Activated CD8-positive, alpha-beta memory T cell treated with anti-CD3 and anti-CD28 coated beads for 24 hours (primary cell): ENCODE data around the gene LEKR1.
"Not testable (repeated sequence)": the region's sequence is repeated elsewhere in the genome, so short reads cannot be mapped to it uniquely, and the experiment has no call there.

Source experiments
- DNase-seq: peaks from one replicate; pipeline ENCODE4 v3.0.0-alpha.2; 2020

LEKR1 gene

DNA sequence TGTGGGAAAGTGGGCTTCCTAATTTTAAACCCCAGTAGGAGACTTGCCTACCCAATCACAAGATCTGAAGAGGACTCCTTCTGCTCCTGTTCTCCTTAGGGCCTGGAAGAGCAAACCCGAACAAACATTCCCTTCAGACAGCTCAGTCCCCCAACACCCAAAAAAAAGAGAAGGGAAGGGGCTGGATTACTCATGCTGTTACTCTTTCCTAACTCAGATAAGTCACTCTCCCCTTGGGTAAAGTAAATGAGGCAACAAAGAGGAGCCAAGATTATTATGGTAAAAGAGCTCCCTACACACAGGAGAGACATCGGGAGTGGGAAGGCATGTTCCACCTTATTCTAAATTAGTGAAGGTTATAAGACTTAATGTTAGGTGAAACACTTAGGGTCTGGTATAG lies 18.1 kb upstream of the LEKR1 start:
- DNase-seq, result no peak

DNA sequence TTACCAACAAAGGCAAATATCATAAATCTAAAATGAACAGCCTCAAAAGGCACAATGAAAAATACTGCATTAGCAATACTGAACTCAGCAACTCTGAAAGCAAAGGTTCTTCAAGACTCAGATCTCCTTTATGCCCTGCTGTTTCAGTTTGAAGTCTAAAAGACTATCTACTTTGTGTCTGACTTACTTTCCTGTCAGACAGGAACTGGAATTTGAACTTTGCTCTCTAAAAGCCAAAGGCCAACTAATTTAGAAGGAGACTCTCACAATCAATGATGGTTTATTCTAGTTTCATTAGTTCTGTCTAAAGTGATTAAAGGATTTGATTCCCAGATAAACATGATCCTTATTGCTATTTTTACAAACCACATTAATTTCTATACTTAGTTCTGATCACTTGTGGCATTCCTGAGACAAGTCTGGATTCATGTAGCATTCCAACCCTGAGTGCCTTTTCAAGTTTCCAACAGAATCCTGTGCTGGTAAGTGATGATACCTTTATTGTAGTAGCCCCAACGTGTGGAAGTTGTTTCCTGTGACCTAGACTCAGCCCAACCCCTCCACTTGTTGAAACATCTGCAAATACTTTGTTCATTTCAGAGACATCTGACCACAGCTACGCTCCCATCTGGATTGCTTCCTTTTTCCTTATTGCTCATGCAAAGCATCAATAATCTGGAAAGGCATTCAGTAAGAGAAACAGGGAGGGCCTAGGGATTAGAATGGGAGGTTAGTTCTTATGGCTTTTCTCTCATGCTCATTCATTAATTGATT lies 14.9 kb upstream of the LEKR1 start:
- no peak for DNase-seq

DNA sequence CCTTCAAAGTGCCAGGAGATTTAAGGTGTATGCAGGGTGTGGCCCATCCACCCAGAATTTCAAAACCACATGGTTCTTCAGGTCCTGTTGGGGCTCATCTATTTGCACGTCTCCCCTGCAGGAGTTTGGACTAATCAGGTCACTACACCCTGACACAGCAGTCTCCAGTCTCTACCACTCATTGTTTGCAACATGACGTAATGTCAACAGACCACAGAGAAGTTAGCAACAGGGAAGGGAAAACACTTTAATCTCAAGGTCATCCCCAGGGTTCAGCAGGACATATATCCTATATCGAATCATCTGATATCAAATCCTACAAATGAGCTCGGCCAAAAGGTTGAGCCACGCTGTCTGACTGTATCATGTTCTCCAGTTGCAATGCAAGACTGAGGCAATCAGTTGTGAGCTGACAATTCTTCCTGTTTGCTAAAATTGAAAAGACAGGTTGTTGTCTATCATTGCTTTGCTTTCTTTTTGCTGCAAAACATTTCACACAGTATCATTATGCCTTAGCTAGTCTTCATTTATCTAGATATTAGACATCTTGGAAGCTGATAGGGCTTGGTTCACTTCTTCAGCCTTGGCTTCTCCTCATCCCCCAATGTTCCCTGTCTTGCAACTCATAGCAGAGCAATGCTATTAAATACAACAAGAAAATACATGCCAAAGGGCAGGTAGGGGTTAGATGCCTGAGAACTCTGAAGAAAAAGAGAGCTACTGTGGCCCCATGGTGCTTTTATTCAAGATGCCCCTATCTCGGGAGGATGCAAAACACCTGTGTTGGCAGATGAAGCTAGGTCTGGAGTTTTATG lies 13.4 kb upstream of the LEKR1 start:
- no peak for DNase-seq

DNA sequence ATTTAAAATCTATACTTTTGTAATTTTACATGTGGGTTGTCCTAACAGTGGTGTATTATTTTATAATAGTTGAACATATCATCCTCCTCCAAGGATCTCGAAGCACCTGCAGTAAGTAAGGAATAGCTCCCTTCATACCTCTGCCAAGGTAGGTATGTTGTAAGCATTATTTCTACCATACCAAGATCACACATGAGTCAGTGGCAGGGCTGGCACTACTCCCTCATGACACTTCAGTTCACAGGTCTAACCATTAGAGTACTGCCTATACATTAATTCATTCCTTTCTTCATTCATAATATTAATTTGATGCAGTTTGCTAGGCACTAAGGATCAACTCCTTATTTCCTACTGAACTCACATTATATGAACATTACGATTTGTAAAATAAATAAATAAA lies 11.9 kb upstream of the LEKR1 start:
- no peak for DNase-seq

DNA sequence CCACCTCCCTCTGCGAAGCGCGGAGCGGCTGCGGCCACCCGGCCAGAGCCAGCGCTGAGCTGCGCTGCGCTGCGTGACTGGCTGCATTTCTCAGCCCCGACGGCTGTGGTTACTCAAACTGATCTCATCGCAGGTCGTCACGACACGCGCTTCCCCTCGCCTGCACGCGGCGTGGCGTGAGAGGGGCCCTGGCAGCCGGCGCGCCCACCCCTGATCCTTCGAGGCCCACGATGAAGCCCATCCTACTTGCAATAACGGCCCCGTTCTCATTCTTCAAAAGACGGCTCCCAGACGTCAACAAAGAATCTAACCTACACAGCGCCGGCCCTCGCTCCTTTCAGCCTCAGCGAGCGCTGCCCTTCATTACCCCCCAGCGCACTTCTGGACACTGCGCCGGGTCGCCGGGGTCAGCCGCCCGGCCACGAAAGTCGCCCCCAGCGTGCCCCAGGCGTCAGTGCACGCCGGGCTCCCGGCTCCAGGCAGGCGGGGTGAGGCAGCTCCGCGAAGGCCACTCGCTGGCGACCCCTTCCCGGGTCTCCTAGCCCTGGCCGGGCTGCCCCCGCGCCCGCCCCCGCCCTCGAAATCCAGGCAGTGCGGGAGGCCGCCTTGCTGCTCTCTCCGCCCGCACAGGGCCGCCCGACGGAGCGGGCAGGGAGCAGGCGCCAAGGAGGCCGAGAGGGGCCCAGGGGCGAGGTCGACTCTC lies 9.9 kb upstream of the LEKR1 start:
- DNase-seq, result peak; percentile 83

DNA sequence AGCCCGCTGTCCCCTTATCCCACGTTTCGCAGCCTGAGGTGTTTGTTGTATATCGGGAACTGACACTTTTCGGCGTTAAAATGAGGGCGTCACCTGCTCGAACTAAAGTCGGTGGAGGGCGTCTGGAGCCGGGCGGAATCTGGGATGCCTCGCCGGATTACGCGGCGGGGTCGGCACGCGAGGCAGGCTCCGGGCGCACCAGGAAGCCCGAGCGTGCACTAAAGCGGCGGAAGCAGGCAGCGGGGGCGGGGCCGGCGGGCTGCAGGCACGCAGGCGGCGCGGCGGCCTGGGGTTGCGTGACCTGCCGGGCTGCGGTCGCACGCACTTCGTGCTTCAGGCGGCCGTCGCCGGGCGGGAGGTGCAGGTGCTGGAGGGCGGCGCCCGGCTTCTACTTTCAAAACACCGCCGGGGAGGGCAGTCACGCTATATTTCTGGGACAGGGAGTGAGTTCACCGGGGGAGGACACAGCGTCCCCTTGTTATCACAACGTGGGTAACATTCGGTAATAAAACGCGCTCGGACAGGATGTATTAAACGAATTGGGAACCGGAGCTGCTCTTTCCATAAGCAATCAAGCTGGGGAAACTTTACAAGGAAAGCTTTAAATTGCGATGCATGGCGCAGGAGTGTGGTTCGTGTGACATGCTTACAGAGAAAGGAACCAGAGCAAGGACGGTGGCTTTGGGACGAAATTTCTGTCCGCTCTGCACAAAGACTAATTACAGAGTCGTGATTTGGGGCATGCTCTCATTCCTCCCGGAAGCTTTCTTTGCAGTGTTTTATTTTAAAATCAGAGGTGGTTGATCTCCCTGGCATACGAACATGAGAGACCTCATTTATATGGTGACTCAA lies 9.1 kb upstream of the LEKR1 start:
- peak; percentile 96 for DNase-seq

DNA sequence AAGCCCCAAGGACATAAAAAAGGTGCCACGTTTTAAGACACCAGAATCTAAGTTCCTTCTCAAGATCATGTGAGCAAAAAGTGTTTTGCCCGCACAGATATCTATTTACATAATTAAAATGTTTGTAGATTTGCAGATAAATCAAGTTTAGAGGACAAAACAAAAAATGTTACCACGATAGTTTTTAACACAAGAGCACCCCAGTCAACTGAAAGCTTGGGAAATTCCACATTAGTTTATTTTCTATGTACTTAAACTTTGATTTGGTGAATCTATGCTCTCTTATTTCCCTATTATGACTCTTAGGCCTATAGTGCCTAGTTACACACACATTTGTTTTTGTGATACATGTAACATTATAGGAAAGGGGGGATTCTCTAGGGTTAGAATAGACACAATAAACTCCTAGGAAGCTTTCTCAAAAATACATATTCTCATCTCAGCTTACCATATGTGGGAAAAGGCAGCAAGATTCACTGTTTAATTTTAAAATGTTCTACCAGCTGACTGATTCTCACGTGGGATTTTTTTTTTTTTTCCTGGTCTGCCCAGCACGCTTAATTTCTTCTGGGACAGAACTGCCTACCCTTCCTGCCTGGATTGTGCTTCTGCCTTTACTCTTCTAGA lies 8.4 kb upstream of the LEKR1 start:
- no peak for DNase-seq

DNA sequence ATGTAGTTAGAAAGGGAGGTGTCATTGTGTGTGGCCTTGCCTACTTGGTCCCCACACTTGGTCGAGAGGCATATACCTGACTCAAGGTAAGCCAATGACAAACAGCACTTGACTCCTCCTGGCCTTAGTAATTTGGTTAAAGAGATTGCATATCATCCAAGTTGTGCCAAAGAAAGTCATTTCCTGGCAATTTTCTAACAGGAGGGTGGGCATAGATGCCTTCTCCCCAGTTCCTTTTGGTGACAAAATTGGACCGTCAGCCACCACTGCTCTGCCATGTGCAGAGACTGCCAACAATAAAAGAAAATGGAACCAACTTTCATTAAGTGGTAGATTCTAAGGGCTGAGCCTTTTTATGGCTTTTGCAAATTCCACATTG lies 7.9 kb upstream of the LEKR1 start:
- no peak for DNase-seq

DNA sequence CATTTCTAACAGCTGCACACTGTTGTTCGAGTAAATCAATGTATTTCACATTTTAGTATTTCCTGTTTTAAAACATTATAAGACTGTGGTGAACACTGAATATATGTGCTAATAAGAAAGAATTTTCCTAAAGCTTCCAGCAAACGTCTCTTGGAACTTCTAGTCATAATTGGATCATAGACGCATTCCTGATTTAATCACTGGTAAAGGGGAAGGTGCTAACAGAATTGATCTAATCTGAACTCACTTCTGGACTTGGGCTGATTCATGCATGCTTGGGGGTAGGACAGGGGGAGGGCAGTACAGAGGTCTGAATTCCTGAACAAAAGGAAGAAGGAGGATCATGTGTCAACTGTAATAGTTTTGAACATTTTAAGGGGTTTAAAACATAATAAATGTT lies 7.3 kb upstream of the LEKR1 start:
- DNase-seq, result no peak

DNA sequence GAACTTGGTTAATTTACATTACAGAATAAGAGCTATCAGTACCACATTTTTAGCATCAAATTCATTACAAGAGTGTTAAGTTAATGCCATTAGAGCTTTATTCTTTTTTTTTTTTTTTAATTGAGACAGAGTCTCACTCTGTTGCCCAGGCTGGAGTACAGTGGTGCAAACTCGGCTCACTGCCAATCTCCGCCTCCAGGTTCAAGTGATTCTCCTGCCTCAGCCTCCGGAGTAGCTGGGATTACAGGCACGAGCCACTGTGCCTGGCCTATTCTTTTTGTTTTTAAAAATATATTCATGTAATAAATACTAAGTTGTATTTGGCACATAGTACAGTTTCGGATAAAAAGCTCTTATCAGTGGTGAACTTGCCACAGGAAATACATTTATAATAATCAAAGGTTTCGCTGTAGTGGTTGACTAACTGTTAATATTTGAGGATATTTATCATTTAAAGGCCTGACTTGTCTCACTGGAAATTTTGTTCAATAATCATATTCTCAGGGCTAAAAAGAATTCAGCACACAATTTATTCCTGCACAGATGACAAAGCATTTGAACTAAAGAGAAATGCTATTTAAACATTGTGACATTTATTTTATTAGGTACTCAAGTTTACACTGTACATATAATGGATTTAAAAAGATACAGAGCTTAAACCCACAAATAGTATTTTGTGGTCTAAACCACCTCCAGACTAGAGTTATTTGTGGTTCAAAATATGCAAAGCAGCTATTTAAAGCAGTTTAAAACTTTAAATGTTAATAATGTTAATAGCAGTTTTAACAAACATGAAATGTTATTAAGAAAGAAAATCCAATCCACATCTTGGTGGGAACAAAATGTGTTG lies 6.1 kb upstream of the LEKR1 start:
- no peak for DNase-seq

DNA sequence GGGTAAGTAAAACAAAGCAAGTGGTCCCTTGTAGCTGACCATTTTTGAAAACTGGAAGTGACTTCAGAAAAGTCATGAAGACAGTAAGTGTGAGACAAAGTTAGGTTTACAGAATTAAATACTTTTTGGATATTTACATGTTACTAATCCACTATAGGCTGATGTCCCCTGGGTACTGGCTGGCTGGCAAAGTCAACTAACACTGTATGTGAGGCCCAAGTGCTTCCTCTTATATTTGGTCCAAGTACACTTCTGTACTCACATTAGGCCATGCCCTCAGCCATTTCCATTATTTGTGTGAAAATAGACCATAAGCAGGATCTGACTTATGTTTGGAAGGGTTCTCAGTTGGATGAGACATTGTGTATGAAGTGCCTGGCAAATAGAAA lies 5.5 kb upstream of the LEKR1 start:
- DNase-seq, result no peak

DNA sequence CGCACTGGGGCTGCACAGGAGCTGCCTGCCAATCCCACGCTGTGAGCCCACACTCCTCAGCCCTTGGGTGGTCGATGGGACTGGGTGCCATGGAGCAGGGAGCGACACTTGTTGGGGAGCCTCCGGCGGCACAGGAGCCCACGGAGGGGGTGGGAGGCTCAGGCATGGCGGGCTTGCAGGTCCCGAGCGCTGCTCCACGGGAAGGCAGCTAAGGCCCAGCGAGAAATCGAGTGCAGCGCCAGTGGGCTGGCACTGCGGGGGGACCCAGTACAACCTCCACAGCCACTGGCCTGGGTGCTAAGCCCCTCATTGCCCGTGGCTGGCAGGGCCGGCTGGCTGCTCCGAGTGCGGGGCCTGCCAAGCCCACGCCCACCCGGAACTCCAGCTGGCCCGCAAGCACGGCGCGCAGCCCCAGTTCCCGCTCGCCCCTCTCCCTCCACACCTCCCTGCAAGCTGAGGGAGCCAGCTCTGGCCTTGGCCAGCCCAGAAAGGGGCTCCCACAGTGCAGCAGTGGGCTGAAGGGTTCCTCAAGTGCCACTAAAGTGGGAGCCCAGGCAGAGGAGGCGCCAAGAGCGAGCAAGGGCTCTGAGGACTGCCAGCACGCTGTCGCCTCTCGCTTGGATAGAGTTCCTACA lies 3.4 kb upstream of the LEKR1 start:
- not testable (repeated sequence) for DNase-seq

DNA sequence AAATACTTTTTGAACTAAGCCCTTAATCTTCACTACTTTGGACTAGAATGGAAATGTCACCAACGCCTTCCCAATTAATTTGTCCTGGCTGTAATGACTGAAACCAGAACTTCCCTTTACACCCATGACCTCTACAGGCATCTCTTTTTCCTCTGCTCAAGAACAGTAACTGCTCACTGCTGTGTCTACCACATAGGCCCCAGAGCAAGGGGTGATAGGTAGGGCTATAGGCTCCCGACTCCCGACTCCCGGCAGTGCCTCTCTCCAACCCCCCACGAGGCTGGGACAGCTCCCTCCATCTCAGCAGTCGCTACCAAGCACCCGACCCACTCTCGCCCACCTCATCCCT lies 384 bp upstream of the LEKR1 start:
- no peak for DNase-seq

DNA sequence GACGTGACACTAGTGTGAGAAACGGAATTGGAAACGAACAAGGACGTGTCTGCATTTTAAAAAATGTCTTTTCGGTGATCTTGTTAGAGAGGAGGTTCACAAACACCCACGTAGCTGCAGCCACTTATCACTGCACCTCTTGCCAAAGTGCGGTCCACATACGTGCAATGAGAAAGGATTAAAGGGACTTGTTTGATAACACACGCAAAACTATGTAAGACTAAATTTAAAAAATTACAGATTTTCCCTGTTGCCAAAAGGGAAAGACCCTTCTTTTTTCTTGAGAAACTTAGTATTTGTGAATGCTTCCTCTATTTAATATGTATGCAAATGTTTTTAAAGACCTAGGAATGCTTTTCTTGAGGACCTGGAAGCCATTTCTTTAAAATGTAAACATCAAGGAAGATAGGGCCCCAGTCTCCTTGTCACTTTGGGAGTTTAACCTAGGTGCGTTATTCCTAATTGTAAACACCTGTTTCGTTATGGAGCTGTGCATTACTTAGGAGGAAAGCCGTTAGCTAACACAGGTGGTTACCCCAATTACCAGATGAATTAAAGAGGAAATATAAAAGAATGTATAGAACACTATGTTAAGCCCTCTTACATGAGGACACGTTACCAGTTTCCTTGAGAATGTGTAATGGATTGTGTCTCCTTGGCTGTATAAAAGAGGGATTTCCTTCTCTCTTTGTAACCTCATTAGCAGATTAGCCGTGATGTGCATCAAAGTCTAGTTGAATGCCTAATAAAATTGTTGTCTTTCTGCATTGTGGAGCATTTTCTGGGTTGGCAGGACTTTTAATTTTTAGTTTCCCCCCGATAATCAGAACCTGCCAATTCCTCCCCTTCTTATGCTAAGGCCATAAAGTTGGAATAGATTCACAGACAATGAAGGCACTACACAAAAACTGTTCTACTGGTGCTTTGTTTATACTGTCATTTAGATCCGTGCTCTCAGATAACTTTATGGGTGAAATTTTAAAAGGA lies 1.0 kb downstream of the LEKR1 start:
- DNase-seq, result no peak

DNA sequence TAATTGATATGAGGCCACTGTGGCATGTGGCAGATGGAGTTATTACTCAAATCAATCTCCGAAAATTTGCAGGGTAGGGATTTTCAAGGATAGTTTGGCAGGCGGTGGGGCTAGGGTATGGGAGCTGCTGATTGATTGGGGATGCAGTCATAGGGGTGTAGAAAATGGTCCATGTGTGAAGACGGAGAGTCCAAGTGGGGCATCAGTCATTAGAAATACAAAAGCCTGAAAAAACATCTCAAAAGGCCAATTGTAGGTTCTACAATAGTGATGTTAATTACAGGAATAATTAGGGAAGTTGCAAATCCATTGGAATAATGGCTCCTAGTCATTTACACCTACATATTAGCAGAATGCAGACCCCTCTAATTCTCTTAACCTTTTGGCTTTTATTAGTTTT lies 4.9 kb downstream of the LEKR1 start:
- DNase-seq, result no peak

DNA sequence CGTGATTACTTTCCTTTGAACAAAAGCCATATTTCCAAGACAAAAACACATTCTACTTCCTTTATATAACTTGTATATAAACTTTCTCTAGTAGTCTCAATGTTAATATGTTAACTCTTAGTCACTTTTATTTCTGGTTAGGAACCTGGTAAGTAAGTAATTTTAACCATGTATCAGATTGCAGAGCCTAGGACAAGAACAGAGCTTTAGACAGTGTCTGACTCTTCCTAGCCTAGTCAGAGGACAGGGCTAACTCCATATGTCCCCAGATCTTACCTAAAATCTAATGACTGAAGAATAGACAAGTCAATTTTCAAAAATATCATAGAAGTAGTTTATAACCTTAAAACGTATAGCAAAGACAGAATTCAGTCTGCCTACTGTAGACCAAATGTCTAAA lies 8.3 kb downstream of the LEKR1 start:
- no peak for DNase-seq

DNA sequence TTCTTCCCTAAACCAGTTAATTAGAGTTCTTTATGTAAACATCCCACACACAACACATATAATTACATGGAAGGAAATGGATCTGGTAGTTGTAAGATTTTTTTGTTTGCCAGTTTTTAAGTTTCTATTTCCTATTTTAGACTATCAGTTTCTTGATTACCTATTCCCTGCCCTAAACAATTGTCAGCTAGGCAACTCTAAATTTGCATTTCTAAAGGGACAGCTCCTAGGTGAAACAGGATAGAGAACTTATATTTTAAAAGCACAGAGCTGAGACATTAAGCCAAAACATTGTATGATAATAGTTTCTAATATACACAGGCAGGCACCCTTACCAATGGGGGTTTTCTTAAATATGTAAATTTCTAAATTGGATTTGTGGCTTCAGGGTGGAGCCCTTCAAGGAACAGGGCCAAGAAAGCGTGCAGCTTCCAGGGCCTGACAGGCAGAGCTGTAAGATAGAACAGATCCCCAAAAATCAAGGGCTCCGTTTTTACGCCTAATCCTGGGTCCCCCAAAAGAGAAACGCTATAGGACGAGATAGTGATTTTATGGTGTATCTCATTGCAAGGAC lies 8.9 kb downstream of the LEKR1 start:
- DNase-seq, result no peak

DNA sequence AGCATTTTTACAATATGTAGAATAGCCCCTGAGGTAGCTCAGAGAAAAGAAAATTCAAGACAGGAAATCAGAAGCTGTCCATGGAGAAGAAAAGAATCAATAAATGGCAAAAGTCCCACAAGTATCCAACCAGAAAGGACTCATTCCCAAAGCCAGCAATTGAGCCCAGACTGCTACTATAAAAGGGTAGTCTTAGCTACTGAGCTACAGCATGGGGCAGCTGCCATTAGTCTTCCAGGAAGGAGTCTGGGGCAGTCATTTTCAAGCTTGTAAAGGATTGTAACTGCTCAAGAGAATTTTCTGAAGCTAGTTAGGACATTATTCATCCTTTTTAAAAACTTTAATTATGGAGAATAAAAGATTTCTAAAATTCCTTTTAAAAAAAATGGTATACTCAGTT lies 10.5 kb downstream of the LEKR1 start:
- DNase-seq, result no peak

DNA sequence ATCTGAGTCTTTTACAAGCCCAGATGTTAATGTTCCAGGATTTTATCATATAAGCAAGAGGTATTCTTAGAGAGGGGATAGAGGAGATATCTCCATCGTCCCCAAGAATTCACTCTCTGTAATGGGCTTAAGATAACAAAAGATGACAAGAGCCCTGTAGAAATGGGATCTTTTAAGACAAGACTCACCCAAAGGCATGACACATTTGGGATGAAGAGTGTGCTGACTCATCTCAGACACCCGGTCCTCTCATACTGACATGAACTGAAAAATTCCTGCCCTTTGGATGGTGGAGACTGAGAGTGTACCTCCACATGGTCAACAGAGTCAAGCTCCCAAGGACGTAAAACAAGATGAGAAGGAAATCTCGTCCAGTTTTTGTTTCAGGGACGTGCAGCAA lies 11.0 kb downstream of the LEKR1 start:
- no peak for DNase-seq
